Measurements from ENCODE around the gene PLEKHA7. TPM values are rescaled to one million over a fixed set of nuclear protein-coding genes. Genes with fewer than 3 reads are reported as not detected.

The PLEKHA7 gene
- total RNA-seq, 4 donors from 2014 or later, result 23.6 to 47.5 (median 32.7) TPM

DNA sequence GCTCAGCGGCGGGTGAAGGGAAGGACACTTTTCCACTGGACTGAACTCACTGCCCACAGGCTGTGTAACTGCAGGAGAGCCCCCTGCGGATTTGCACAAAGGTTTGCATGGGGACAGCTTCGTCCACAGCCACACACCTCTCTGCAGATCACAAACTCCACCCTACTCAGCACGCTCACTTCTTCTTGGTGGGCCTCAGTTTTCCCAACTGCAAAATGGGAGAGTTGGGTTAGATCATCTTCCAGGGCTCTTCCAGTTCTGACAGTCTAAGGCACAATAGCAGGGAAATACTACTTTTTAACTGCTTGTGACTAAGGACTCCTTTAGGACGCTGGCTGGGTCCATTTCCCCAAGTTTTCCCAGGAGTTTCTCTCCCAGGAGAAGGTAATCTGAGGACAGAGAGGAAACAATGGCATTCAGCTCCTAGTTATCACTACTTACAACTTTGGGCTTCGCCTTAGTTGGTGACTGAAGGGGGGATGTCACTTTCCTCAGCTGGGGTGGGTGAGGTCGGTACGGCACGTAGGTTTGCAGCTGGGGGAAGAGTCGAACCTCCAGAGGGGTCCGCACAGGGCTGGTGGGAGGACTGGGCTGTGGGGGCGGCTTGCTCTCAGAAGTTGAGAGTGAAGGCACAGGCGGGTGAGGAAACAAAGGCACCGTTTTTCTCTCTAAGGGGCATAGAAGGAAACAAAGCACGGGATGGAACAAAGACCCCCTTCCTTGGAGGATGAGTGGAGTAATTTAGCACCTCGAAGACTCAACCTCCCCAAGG lies 220.0 kb downstream of the PLEKHA7 start:
- DNase-seq (ENCODE audit: low spot score in 2 of 2), result no peak
- Histone ChIP-seq H3K27ac (no peak overlapping the region), H3K27me3 (no peaks in the 10 kb centered on the region), H3K9me3 (no peaks in the 10 kb centered on the region), H3K4me1 (peaks cover 38% of the 10 kb centered on the region), H3K4me3 (no peak overlapping the region), H3K36me3 (no peaks in the 10 kb centered on the region)
- WGBS, result 94% methylated on average over 17 of the region's 17 CpGs
- no peak for TF ChIP-seq POLR2AphosphoS5 (IDR thresholded peaks at IDR 0.05)
- TF ChIP-seq POLR2A (IDR thresholded peaks at IDR 0.05), result no peak
- TF ChIP-seq EP300 (IDR thresholded peaks at IDR 0.05), result no peak
- TF ChIP-seq, protein P1, sequence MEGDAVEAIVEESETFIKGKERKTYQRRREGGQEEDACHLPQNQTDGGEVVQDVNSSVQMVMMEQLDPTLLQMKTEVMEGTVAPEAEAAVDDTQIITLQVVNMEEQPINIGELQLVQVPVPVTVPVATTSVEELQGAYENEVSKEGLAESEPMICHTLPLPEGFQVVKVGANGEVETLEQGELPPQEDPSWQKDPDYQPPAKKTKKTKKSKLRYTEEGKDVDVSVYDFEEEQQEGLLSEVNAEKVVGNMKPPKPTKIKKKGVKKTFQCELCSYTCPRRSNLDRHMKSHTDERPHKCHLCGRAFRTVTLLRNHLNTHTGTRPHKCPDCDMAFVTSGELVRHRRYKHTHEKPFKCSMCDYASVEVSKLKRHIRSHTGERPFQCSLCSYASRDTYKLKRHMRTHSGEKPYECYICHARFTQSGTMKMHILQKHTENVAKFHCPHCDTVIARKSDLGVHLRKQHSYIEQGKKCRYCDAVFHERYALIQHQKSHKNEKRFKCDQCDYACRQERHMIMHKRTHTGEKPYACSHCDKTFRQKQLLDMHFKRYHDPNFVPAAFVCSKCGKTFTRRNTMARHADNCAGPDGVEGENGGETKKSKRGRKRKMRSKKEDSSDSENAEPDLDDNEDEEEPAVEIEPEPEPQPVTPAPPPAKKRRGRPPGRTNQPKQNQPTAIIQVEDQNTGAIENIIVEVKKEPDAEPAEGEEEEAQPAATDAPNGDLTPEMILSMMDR (IDR thresholded peaks at IDR 0.05), result no peak

DNA sequence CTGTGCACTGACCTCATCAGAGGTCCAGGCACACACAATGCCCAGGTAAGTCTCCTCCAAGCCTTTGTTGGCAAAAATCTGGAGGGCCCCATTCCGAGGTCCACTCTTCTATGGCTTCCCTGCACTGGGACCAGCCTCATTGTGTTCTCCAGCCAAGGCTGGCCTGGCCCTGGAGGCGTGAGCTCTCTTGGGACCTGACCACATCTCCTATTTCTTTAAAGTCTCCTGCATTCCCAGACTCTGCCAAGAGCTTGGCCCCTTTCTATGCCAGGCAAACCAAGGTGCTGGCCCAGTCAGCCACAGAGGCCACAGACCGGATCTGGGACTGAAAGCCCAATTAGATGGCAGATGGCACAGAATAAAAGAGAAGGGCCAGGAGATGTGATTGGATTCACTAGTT lies 220.7 kb downstream of the PLEKHA7 start:
- no peak for DNase-seq (ENCODE audit: low spot score in 2 of 2)
- Histone ChIP-seq H3K27me3 (no peaks in the 10 kb centered on the region), H3K4me3 (no peak overlapping the region), H3K27ac (no peak overlapping the region), H3K4me1 (peaks cover 45% of the 10 kb centered on the region), H3K36me3 (no peaks in the 10 kb centered on the region), H3K9me3 (no peaks in the 10 kb centered on the region)
- WGBS, result 88% methylated on average over 3 of the region's 3 CpGs
- no peak for TF ChIP-seq EP300 (IDR thresholded peaks at IDR 0.05)

DNA sequence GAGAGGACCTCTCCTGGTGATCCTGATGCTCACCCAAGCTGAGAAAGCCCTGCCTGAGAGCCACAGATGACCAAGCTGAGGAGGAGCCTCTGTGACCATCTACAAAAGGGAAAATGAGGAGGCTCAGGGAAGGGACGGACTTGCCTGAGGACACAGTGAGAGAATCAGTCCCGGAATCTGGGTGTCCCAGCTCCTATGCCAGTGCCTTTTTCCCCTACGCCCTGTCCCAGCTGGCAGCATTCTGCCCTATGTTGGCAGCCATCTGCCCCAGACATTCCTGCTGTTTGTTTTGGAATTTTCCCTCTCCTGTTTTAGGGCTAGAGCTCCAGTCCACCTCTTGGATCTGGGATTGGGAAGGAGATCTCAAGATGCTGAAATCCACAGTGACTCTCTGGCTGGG lies 221.2 kb downstream of the PLEKHA7 start:
- 51% methylated on average over 3 of the region's 3 CpGs for WGBS
- no peaks in the 10 kb centered on the region for H3K27me3 ChIP-seq
- no peak for TF ChIP-seq POLR2AphosphoS5 (IDR thresholded peaks at IDR 0.05)
- TF ChIP-seq EP300 (IDR thresholded peaks at IDR 0.05), result no peak
- TF ChIP-seq, protein P1 (IDR thresholded peaks at IDR 0.05), result no peak
- TF ChIP-seq POLR2A (IDR thresholded peaks at IDR 0.05), result no peak
- H3K27ac ChIP-seq, result no peak overlapping the region
- no peaks in the 10 kb centered on the region for H3K36me3 ChIP-seq
- DNase-seq (ENCODE audit: low spot score in 2 of 2), result no peak
- no peaks in the 10 kb centered on the region for H3K9me3 ChIP-seq
- peaks cover 49% of the 10 kb centered on the region for H3K4me1 ChIP-seq
- no peak overlapping the region for H3K4me3 ChIP-seq

DNA sequence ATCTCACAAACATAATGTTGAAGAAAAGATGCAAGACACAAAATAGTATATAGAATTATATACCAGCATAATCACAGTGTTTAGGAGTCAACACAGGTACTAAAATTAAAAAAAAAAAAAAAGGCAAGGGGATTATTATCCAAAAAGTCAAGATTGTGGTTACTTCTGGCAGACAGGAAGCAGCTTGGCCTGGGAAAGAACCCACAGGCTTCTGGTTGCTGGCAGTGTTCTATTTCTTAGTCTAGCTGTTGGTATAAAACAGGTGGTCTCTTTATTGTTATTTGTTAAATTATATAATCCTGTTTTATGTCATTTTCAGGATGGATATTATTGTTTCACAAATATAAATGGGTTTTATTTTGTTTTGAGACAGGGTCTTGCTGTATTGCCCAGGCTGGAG lies 221.8 kb downstream of the PLEKHA7 start:
- no peak for TF ChIP-seq EP300 (IDR thresholded peaks at IDR 0.05)
- no peak for TF ChIP-seq POLR2AphosphoS5 (IDR thresholded peaks at IDR 0.05)
- TF ChIP-seq POLR2A (IDR thresholded peaks at IDR 0.05), result no peak
- TF ChIP-seq, protein P1 (IDR thresholded peaks at IDR 0.05), result no peak
- H3K9me3 ChIP-seq, result no peaks in the 10 kb centered on the region
- H3K4me1 ChIP-seq, result peaks cover 54% of the 10 kb centered on the region
- no peaks in the 10 kb centered on the region for H3K36me3 ChIP-seq
- no peak overlapping the region for H3K27ac ChIP-seq
- DNase-seq (ENCODE audit: low spot score in 2 of 2), result no peak
- H3K4me3 ChIP-seq, result no peak overlapping the region
- H3K27me3 ChIP-seq, result no peaks in the 10 kb centered on the region

DNA sequence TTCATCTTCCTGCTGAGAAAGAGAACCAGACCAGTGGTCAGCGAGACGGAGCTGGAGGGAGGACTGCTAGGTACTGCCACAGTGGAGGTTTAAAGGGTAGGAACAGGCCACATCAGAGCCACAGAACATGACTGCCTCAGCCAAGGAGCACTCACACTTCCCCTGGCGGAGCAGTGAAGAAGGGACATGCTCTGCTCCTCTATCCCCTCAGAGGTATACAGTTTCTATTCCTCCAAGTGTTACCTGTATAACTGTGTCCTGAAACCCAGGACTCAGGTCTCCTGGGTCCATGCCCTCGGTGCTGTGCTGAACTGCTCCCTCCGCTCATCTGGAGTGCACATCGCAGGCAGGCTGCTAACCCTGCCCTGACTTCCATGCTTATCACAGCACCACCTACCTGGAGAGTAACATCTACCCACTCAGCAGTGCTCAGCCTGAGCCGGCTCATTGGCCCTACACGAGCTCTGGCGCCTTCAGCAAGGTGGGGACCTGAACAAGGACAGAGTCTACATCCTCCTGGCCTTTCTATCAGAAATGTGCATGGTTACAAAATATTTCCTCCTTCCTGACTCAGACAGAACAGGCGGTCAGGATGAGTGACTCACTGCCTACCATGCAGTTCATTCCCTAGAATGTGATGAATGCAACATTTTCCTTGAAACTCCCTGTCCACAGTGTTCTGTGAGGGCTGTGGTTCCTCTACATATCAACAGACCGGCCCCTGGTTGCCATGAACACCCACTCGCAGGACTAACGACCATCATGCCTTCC lies 222.8 kb downstream of the PLEKHA7 start:
- DNase-seq (ENCODE audit: low spot score in 2 of 2), result no peak
- H3K9me3 ChIP-seq, result no peaks in the 10 kb centered on the region
- peak overlapping the region; percentile 43 for H3K27ac ChIP-seq
- TF ChIP-seq POLR2AphosphoS5 (IDR thresholded peaks at IDR 0.05), result no peak
- TF ChIP-seq POLR2A (IDR thresholded peaks at IDR 0.05), result no peak
- TF ChIP-seq, protein P1 (IDR thresholded peaks at IDR 0.05), result no peak
- no peak for TF ChIP-seq EP300 (IDR thresholded peaks at IDR 0.05)
- 61% methylated on average over 13 of the region's 13 CpGs for WGBS
- peaks cover 63% of the 10 kb centered on the region for H3K4me1 ChIP-seq
- H3K4me3 ChIP-seq, result no peak overlapping the region
- H3K36me3 ChIP-seq, result no peaks in the 10 kb centered on the region
- no peaks in the 10 kb centered on the region for H3K27me3 ChIP-seq

Data from suprapubic skin (tissue), 4 donors.